GM12878 (cell line): ENCODE data around the gene NR3C1. TPM values are rescaled to one million over a fixed set of nuclear protein-coding genes. Genes with fewer than 3 reads are reported as not detected.

Source experiments
- ATAC-seq: fragments of 200-7000 bp; cut with Tn5 transposase; 3 replicates; pipeline ENCODE4 v1.9.1; 2020; ENCODE audit warnings: mild to moderate bottlenecking, moderate library complexity
- BruUV-seq: library from RNA; stranded (reverse); fragments of 400-500 nt; replicated peaks from 2 replicates; lab custom pipeline; 2021; lab: Mats Ljungman, UMichigan
- CTCF ChIA-PET: fragments of 300-600 bp; sonication (Branson Sonifier 250); formaldehyde crosslinking; extraction: SDS; loops from one replicate; lab custom pipeline; 2021; ENCODE audit warnings: inconsistent platforms; lab: Yijun Ruan, JAX
- POLR2A ChIA-PET: fragments of 350-600 bp; formaldehyde crosslinking; extraction: SDS; loops from one replicate; lab custom pipeline; 2021; ENCODE audit warnings: inconsistent platforms; lab: Charles Lee
- RAD21 ChIA-PET: fragments of 300-600 bp; sonication (Branson Sonifier 250); formaldehyde crosslinking; loops from one replicate; lab custom pipeline; 2023; ENCODE audit warnings: antibody characterized with exemption; ENCODE audit not compliant: unreplicated experiment; lab: Charles Lee
- SMC1A ChIA-PET: fragments of 300-600 bp; sonication (Branson Sonifier 250); formaldehyde crosslinking; loops from one replicate; lab custom pipeline; 2023; ENCODE audit not compliant: unreplicated experiment, uncharacterized antibody; lab: Charles Lee
- DNase-seq: peaks from one replicate; pipeline ENCODE4 v3.0.0-alpha.2; 2011; ENCODE audit warnings: low read depth, low spot score
- FAIRE-seq: peaks from 3 replicates; lab custom pipeline; 2011; peaks lifted over from hg19 to GRCh38; lab: Jason Lieb, UNC
- H2AFZ ChIP-seq: 2 replicates; pipeline ENCODE4 v1.6.0; 2011; ENCODE audit warnings: low read depth, low read length, control low read depth; ENCODE audit not compliant: control insufficient read depth
- H3K27ac ChIP-seq: 2 replicates; pipeline ENCODE4 v1.5.1; 2011; ENCODE audit warnings: control low read depth; ENCODE audit not compliant: control insufficient read depth, insufficient read depth
- H3K27me3 ChIP-seq, 2 experiments: replicated peaks in 1 of 2; 2 replicates each; pipeline versions ENCODE4 v1.6.0 to v1.6.1; 2011; ENCODE audit warnings: low read length in 1 of 2; ENCODE audit not compliant: control insufficient read depth in 2 of 2, insufficient read depth in 2 of 2
- H3K36me3 ChIP-seq, 2 experiments: 2 replicates each; pipeline ENCODE4 v1.5.1; 2011; ENCODE audit warnings: low read length in 1 of 2; ENCODE audit not compliant: control insufficient read depth in 2 of 2, insufficient read depth in 2 of 2
- H3K4me1 ChIP-seq: 2 replicates; pipeline ENCODE4 v1.6.1; 2011; ENCODE audit warnings: mild to moderate bottlenecking, low read length, moderate library complexity, mixed read lengths; ENCODE audit not compliant: control insufficient read depth, insufficient read depth
- H3K4me2 ChIP-seq: 2 replicates; pipeline ENCODE4 v1.6.0; 2011; ENCODE audit warnings: control low read depth; ENCODE audit not compliant: control insufficient read depth, insufficient read depth
- H3K4me3 ChIP-seq: fragments of 200-600 bp; sonication (generic); 2 replicates; pipeline ENCODE4 v1.5.1; 2016
- H3K79me2 ChIP-seq: 2 replicates; pipeline ENCODE4 v1.6.0; 2011; ENCODE audit warnings: low read length; ENCODE audit not compliant: control insufficient read depth, insufficient read depth
- H3K9ac ChIP-seq: 2 replicates; pipeline ENCODE4 v1.8.0; 2011; ENCODE audit warnings: low read length, control low read depth, mixed read lengths; ENCODE audit not compliant: control insufficient read depth, insufficient read depth
- H3K9me3 ChIP-seq: replicated peaks from 3 replicates; pipeline ENCODE4 v1.5.1; 2011; ENCODE audit warnings: mild to moderate bottlenecking, low read length; ENCODE audit not compliant: control insufficient read depth, insufficient read depth
- H4K20me1 ChIP-seq: 2 replicates; pipeline ENCODE4 v1.6.0; 2011; ENCODE audit not compliant: control insufficient read depth, insufficient read depth
- BHLHE40 ChIP-seq, 2 experiments: fragments of 450-650 bp in 1 of 2; IDR thresholded peaks; 2 replicates each; pipeline ENCODE4 v1.6.1; 2011 to 2017; ENCODE audit warnings: low read depth in 2 of 2, borderline replicate concordance in 1 of 2, improper control_type of control experiment in 1 of 2, low read length in 1 of 2, mild to moderate bottlenecking in 1 of 2
- EED ChIP-seq: sonication (generic); IDR thresholded peaks from 2 replicates; pipeline ENCODE4 v1.6.1; 2016; ENCODE audit warnings: antibody characterized with exemption, low read depth
- ETV6 ChIP-seq, 2 experiments: fragments of 450-650 bp in 1 of 2; IDR thresholded peaks in 1 of 2; conservative IDR thresholded peaks in 1 of 2; 2 replicates each; pipeline ENCODE4 v1.6.1; 2014; ENCODE audit warnings: antibody characterized with exemption in 1 of 2, borderline replicate concordance in 1 of 2, low read depth in 1 of 2, mild to moderate bottlenecking in 1 of 2, moderate library complexity in 1 of 2
- GATAD2B ChIP-seq: fragments of 450-650 bp; conservative IDR thresholded peaks from 2 replicates; pipeline ENCODE4 v1.6.1; 2017; ENCODE audit warnings: low read depth, mild to moderate bottlenecking, moderate library complexity
- IKZF1 ChIP-seq: fragments of 450-650 bp; conservative IDR thresholded peaks from 2 replicates; pipeline ENCODE4 v1.6.1; 2017; ENCODE audit warnings: antibody characterized with exemption, mild to moderate bottlenecking
- MEF2B ChIP-seq: fragments of 450-650 bp; IDR thresholded peaks from 2 replicates; pipeline ENCODE4 v1.6.1; 2018; ENCODE audit warnings: mild to moderate bottlenecking, moderate library complexity; ENCODE audit not compliant: partially characterized antibody, poor library complexity, severe bottlenecking
- MTA2 ChIP-seq: fragments of 450-650 bp; IDR thresholded peaks from 2 replicates; pipeline ENCODE4 v1.6.1; 2016; ENCODE audit warnings: low read depth, mild to moderate bottlenecking, moderate library complexity
- NR2C1 ChIP-seq: fragments of 450-650 bp; IDR thresholded peaks from 2 replicates; pipeline ENCODE4 v1.6.1; 2017; ENCODE audit warnings: antibody characterized with exemption, mild to moderate bottlenecking, moderate library complexity
- RB1 ChIP-seq: fragments of 450-650 bp; formaldehyde crosslinking; IDR thresholded peaks from 2 replicates; pipeline ENCODE4 v1.6.1; 2017; ENCODE audit warnings: mild to moderate bottlenecking, borderline replicate concordance
- RELA ChIP-seq: fragments of 450-650 bp; IDR thresholded peaks from 2 replicates; pipeline ENCODE4 v1.8.0; 2014; ENCODE audit warnings: borderline replicate concordance; ENCODE audit not compliant: partially characterized antibody
- TBL1XR1 ChIP-seq: IDR thresholded peaks from 2 replicates; pipeline ENCODE4 v1.6.1; 2012; ENCODE audit warnings: low read depth, low read length, improper control_type of control experiment
- WRNIP1 ChIP-seq: IDR thresholded peaks from 2 replicates; pipeline ENCODE4 v1.6.1; 2011; ENCODE audit warnings: low read depth, low read length, improper control_type of control experiment, borderline replicate concordance
- ZBED1 ChIP-seq: IDR thresholded peaks from 2 replicates; pipeline ENCODE4 v1.6.1; 2016; ENCODE audit warnings: borderline replicate concordance
- WGBS: methylation state at CpG from one replicate; pipeline ENCODE4 v1.1.6; 2016; ENCODE audit warnings: low lambda C conversion rate; ENCODE audit not compliant: insufficient replicate concordance, insufficient coverage; ENCODE audit errors: missing lambda C conversion rate; 5-methylcytosine and 5-hydroxymethylcytosine counted together
- in situ Hi-C: fragments of 300-500 bp; cut with MboI; formaldehyde crosslinking; loops from 9 replicates; pipeline ENCODE4 v1.14.3; 2018; ENCODE audit warnings: mixed read lengths
- intact Hi-C: fragments of 100-400 bp; cut with micrococcal nuclease; formaldehyde crosslinking; loops from one replicate; pipeline ENCODE4 v1.14.2; 2022; ENCODE audit not compliant: unreplicated experiment
- polyA plus RNA-seq, 11 experiments: library from polyadenylated mRNA; depleted of rRNA in 4 of 11; unstranded in 6 of 11; stranded (reverse) in 5 of 11; fragments of >200 nt; fragmentation: Nextera tagmentation in 4 of 11; fragmentation: Illumina TruSeq in 1 of 11; extraction: Ambion mirVana in 4 of 11; extraction: Trizol in 1 of 11; gene quantifications; 1 replicate in 1 of 11; 2 replicates in 10 of 11; pipeline versions ENCODE4 v1.2.1 to v1.2.3, GENCODE V29; 2011 to 2016; ENCODE audit warnings: inconsistent platforms in 2 of 11, missing spikeins in 2 of 11, low read depth in 1 of 11
- total RNA-seq, 4 experiments: library from RNA; depleted of rRNA in 3 of 4; stranded (reverse); fragments of >200 nt in 3 of 4; fragmentation: Illumina TruSeq in 1 of 4; extraction: Trizol in 1 of 4; gene quantifications; 2 replicates each; pipeline versions ENCODE4 v1.2.1 to v1.2.3, GENCODE V29; 2013 to 2021
- TF ChIP-seq, protein P1 (sequence below): IDR thresholded peaks from 2 replicates; pipeline ENCODE4 v1.6.1; 2011; ENCODE audit warnings: borderline replicate concordance, low read depth, mild to moderate bottlenecking, moderate library complexity, mixed read lengths, low read length; ENCODE audit not compliant: insufficient read depth; ENCODE audit errors: extremely low read length
- TF ChIP-seq, protein P2 (sequence below): fragments of 450-650 bp; IDR thresholded peaks from 2 replicates; pipeline ENCODE4 v1.6.1; 2017; ENCODE audit warnings: mild to moderate bottlenecking, low read depth, inconsistent platforms; ENCODE audit not compliant: poor library complexity, severe bottlenecking

Gene NR3C1
- total and polyA plus RNA-seq, 10 of the 15 experiments (the other 5 are each of a cell fraction or from before 2014, with no cell fraction given), result 49.7 to 141 (median 109) TPM

GRCh38 chr5:143418140-143418866 is 14.8 kb upstream of the NR3C1 start:
- peaks cover 0 to 2% of the 10 kb centered on the region in 2 experiments; a peak in 1 of 4 replicates for H3K36me3 ChIP-seq
- peaks cover 26% of the 10 kb centered on the region for H3K79me2 ChIP-seq
- ATAC-seq, result peak; percentile 79
- H3K9me3 ChIP-seq, result no peaks in the 10 kb centered on the region; the same call in 2 of the 3 replicates
- H3K9ac ChIP-seq, result no peak overlapping the region
- ChIA-PET RAD21 (interaction anchor here (1.2 to 13.1 kb wide), 5 partner anchors 8 to 156 kb away, joined by 3 to 187 read pairs (median 10); partner anchors contain the start of gene NR3C1), SMC1A (interaction anchor here (0.9 to 15.1 kb wide), 5 partner anchors 8 to 408 kb away, joined by 3 to 260 read pairs (median 3); no protein-coding TSS in a partner anchor), POLR2A (interaction anchor here (0.6 to 10.7 kb wide), 4 partner anchors 8 to 323 kb away, joined by 3 to 138 read pairs (median 4); no protein-coding TSS in a partner anchor), CTCF (interaction anchor here (1.2 to 1.7 kb wide), 5 partner anchors 16 to 485 kb away, joined by 3 to 5 read pairs (median 3); no protein-coding TSS in a partner anchor)
- intact Hi-C loops, result loop anchor here (2.0 kb wide), 1 partner anchor 14 kb away; no protein-coding TSS in a partner anchor
- H4K20me1 ChIP-seq, result no peaks in the 10 kb centered on the region
- DNase-seq, result no peak
- in situ Hi-C loops, result no loop called here
- peaks cover 42% of the 10 kb centered on the region for H3K4me1 ChIP-seq
- peak overlapping the region; percentile 59 for H3K27ac ChIP-seq
- H2AFZ ChIP-seq, result peak overlapping the region; percentile 11
- FAIRE-seq, result no peak
- 0% methylated on average over 2 of the region's 2 CpGs for WGBS
- peak overlapping the region; percentile 81 for H3K4me2 ChIP-seq
- peak overlapping the region; percentile 18; the same call in 1 of the 2 replicates for H3K4me3 ChIP-seq
- no TSS peak for BruUV-seq
- no peaks in the 10 kb centered on the region for H3K27me3 ChIP-seq
- TF ChIP-seq ZBED1 (peak; percentile 64; the same call in 1 of the 2 replicates), MEF2B (peak; percentile 41), GATAD2B (peak; percentile 68; the same call in 1 of the 2 replicates), RELA (peak; percentile 92), WRNIP1 (no peak), TBL1XR1 (peak; percentile 65), ETV6 (conservative IDR thresholded peaks at IDR 0.05 in 1 of 2, IDR thresholded peaks at IDR 0.05 in 1 of 2; ENCODE audit: borderline replicate concordance in 1 of 2, low read depth in 1 of 2) (peak in 1 of 2 experiments; percentile 40; a peak in 1 of 4 replicates), EED (peak; percentile 72), NR2C1 (peak; percentile 86), MTA2 (peak; percentile 95), IKZF1 (peak; percentile 78), BHLHE40 (IDR thresholded peaks at IDR 0.05; ENCODE audit: borderline replicate concordance in 1 of 2, low read depth in 2 of 2, low read length in 1 of 2) (peak in 1 of 2 experiments; percentile 16; a peak in 1 of 4 replicates), RB1 (no peak)
- TF ChIP-seq, protein P1, sequence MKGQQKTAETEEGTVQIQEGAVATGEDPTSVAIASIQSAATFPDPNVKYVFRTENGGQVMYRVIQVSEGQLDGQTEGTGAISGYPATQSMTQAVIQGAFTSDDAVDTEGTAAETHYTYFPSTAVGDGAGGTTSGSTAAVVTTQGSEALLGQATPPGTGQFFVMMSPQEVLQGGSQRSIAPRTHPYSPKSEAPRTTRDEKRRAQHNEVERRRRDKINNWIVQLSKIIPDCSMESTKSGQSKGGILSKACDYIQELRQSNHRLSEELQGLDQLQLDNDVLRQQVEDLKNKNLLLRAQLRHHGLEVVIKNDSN, result no peak
- TF ChIP-seq, protein P2, sequence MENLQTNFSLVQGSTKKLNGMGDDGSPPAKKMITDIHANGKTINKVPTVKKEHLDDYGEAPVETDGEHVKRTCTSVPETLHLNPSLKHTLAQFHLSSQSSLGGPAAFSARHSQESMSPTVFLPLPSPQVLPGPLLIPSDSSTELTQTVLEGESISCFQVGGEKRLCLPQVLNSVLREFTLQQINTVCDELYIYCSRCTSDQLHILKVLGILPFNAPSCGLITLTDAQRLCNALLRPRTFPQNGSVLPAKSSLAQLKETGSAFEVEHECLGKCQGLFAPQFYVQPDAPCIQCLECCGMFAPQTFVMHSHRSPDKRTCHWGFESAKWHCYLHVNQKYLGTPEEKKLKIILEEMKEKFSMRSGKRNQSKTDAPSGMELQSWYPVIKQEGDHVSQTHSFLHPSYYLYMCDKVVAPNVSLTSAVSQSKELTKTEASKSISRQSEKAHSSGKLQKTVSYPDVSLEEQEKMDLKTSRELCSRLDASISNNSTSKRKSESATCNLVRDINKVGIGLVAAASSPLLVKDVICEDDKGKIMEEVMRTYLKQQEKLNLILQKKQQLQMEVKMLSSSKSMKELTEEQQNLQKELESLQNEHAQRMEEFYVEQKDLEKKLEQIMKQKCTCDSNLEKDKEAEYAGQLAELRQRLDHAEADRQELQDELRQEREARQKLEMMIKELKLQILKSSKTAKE, result peak; percentile 79
